Esophagus muscularis mucosa (tissue), 4 donors: ENCODE data around the gene CYP27B1.

Source experiments
- EP300 ChIP-seq: sonication (generic); formaldehyde crosslinking; IDR thresholded peaks from one replicate; pipeline ENCODE4 v1.6.1; 2017; ENCODE audit warnings: antibody characterized with exemption
- POLR2A ChIP-seq: fragments of 450-650 bp; IDR thresholded peaks from one replicate; pipeline ENCODE4 v1.6.1; 2017; ENCODE audit warnings: antibody characterized with exemption, moderate library complexity, mild to moderate bottlenecking, low read depth
- POLR2AphosphoS5 ChIP-seq, 2 donors: sonication (generic); formaldehyde crosslinking; IDR thresholded peaks; one replicate each; pipeline ENCODE4 v1.6.1; 2017; ENCODE audit warnings: antibody characterized with exemption in 2 of 2
- TF ChIP-seq, protein P1 (sequence below), 3 experiments: fragments of 200-600 bp in 2 of 3; fragments of 450-650 bp in 1 of 3; sonication (generic) in 2 of 3; IDR thresholded peaks; one replicate each; pipeline ENCODE4 v1.5.1; 2017 to 2019; ENCODE audit warnings: antibody characterized with exemption in 3 of 3, mild to moderate bottlenecking in 2 of 3, moderate library complexity in 1 of 3

DNA sequence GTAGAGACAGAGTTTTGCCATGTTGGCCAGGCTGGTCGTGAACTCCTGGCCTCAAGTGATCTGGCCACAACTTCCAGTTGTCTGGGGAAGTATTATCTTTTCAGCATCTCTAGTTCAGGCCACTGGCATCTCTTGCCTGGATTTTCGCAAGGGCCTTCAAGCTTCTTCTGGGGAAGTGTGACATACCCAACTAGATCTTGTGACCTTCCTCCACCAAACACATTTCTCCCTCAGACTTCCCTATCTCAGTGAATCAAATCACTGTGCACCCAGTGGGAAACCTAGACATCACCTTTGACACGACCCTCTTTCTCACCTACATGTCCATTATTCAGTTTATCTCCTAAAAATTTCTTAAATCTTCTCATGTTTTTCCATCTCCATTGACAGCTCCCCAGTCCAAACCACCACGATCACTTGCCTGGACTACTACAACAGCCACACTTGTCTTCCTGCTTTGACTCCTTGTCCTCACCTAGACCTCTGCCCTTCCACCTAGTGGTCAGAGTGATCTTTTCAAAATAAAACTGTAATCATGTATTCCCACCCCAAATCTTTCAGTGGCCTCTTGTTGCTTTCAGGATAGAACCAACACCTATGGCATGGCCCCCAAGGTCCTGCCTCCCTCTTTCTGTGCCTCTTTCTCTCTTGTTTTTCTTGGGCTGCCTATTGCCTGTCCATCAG, 8.8 kb upstream of the CYP27B1 start:
- TF ChIP-seq, protein P1, sequence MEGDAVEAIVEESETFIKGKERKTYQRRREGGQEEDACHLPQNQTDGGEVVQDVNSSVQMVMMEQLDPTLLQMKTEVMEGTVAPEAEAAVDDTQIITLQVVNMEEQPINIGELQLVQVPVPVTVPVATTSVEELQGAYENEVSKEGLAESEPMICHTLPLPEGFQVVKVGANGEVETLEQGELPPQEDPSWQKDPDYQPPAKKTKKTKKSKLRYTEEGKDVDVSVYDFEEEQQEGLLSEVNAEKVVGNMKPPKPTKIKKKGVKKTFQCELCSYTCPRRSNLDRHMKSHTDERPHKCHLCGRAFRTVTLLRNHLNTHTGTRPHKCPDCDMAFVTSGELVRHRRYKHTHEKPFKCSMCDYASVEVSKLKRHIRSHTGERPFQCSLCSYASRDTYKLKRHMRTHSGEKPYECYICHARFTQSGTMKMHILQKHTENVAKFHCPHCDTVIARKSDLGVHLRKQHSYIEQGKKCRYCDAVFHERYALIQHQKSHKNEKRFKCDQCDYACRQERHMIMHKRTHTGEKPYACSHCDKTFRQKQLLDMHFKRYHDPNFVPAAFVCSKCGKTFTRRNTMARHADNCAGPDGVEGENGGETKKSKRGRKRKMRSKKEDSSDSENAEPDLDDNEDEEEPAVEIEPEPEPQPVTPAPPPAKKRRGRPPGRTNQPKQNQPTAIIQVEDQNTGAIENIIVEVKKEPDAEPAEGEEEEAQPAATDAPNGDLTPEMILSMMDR (IDR thresholded peaks at IDR 0.05): no peak
- TF ChIP-seq POLR2A (no peak), EP300 (no peak), POLR2AphosphoS5 (IDR thresholded peaks at IDR 0.05) (no peak)
